IMR-90 (cell line): ENCODE results near the gene MYH11. TPM values are rescaled to one million over a fixed set of nuclear protein-coding genes. Genes with fewer than 3 reads are reported as not detected.

Experiments used
- ATAC-seq: fragments of 200-7000 bp; cut with Tn5 transposase; 2 replicates; pipeline ENCODE4 v1.9.1; 2020; ENCODE audit warnings: low read depth, mild to moderate bottlenecking, moderate library complexity
- BruUV-seq: library from RNA; stranded (reverse); fragments of 400-500 nt; replicated peaks from 2 replicates; lab custom pipeline; 2021; lab: Mats Ljungman, UMichigan
- CTCF ChIA-PET: fragments of 300-600 bp; formaldehyde crosslinking; extraction: SDS; loops from one replicate; lab custom pipeline; 2021; ENCODE audit warnings: antibody characterized with exemption; lab: Yijun Ruan, JAX
- POLR2A ChIA-PET: fragments of 300-600 bp; sonication (Branson Sonifier 250); formaldehyde crosslinking; loops from one replicate; lab custom pipeline; 2022; ENCODE audit warnings: antibody characterized with exemption; ENCODE audit not compliant: unreplicated experiment; lab: Charles Lee
- DNase-seq: peaks from one replicate; pipeline ENCODE4 v3.0.0; 2013
- H2AFZ ChIP-seq: replicated peaks from 2 replicates; pipeline ENCODE3; 2013; ENCODE audit warnings: low read length, mild to moderate bottlenecking; ENCODE audit not compliant: poor library complexity
- H2AK5ac ChIP-seq: 2 replicates; pipeline ENCODE4 v1.6.1; 2013; ENCODE audit warnings: low read depth, low read length, inconsistent platforms
- H2AK9ac ChIP-seq: replicated peaks from 2 replicates; pipeline ENCODE3; 2013; ENCODE audit warnings: mild to moderate bottlenecking, low read depth, low read length, moderate library complexity; ENCODE audit not compliant: poor library complexity
- H2BK120ac ChIP-seq: 2 replicates; pipeline ENCODE4 v1.6.1; 2013; ENCODE audit warnings: low read depth, low read length, inconsistent platforms
- H2BK15ac ChIP-seq: 3 replicates; pipeline ENCODE4 v1.6.1; 2013; ENCODE audit warnings: low read depth, low read length, inconsistent platforms
- H2BK20ac ChIP-seq: 2 replicates; pipeline ENCODE4 v1.6.1; 2013; ENCODE audit warnings: low read depth, mild to moderate bottlenecking, inconsistent platforms, low read length, moderate library complexity
- H2BK5ac ChIP-seq: 2 replicates; pipeline ENCODE4 v1.6.1; 2013; ENCODE audit warnings: mild to moderate bottlenecking, low read depth, low read length, inconsistent platforms; ENCODE audit not compliant: poor library complexity, severe bottlenecking
- H3K14ac ChIP-seq: replicated peaks from 2 replicates; pipeline ENCODE4 v1.6.1; 2013; ENCODE audit warnings: low read depth, low read length, inconsistent platforms
- H3K18ac ChIP-seq: 2 replicates; pipeline ENCODE4 v1.6.1; 2013; ENCODE audit warnings: low read depth, low read length, control low read depth
- H3K23ac ChIP-seq: 2 replicates; pipeline ENCODE4 v1.6.1; 2013; ENCODE audit warnings: low read depth, low read length, inconsistent platforms
- H3K27ac ChIP-seq: 2 replicates; pipeline ENCODE4 v1.5.1; 2013; ENCODE audit warnings: mild to moderate bottlenecking, control low read depth, low read length; ENCODE audit not compliant: insufficient read depth
- H3K27me3 ChIP-seq: 2 replicates; pipeline ENCODE4 v1.6.1; 2013; ENCODE audit warnings: low read length; ENCODE audit not compliant: control insufficient read depth, insufficient read depth
- H3K36me3 ChIP-seq: 2 replicates; pipeline ENCODE4 v1.6.1; 2013; ENCODE audit warnings: low read length, mixed read lengths; ENCODE audit not compliant: control insufficient read depth, insufficient read depth
- H3K4ac ChIP-seq: 2 replicates; pipeline ENCODE4 v1.6.1; 2013; ENCODE audit warnings: low read depth, low read length, inconsistent platforms
- H3K4me1 ChIP-seq: 2 replicates; pipeline ENCODE4 v1.6.1; 2013; ENCODE audit warnings: low read length, mixed read lengths; ENCODE audit not compliant: control insufficient read depth, insufficient read depth
- H3K4me2 ChIP-seq: 2 replicates; pipeline ENCODE4 v1.6.1; 2013; ENCODE audit warnings: low read depth, mild to moderate bottlenecking, control low read depth, low read length, moderate library complexity
- H3K4me3 ChIP-seq: 2 replicates; pipeline ENCODE4 v1.5.1; 2013; ENCODE audit warnings: low read depth, mild to moderate bottlenecking, control low read depth, low read length, moderate library complexity; ENCODE audit not compliant: insufficient read depth
- H3K56ac ChIP-seq: 2 replicates; pipeline ENCODE4 v1.6.1; 2013; ENCODE audit warnings: low read length, inconsistent platforms; ENCODE audit not compliant: insufficient read depth; ENCODE audit errors: extremely low read depth
- H3K79me1 ChIP-seq, 2 experiments: 2 replicates each; pipeline ENCODE4 v1.6.1; 2013; ENCODE audit warnings: low read length in 2 of 2, inconsistent platforms in 1 of 2, low read depth in 1 of 2
- H3K9ac ChIP-seq: 2 replicates; pipeline ENCODE4 v1.6.1; 2013; ENCODE audit warnings: low read depth, low read length, control low read depth
- H3K9me1 ChIP-seq: 2 replicates; pipeline ENCODE4 v1.6.1; 2013; ENCODE audit warnings: low read length, inconsistent platforms; ENCODE audit not compliant: insufficient read depth
- H3K9me3 ChIP-seq: 2 replicates; pipeline ENCODE4 v1.6.1; 2013; ENCODE audit warnings: low read length; ENCODE audit not compliant: control insufficient read depth, insufficient read depth
- H4K20me1 ChIP-seq: 2 replicates; pipeline ENCODE4 v1.6.1; 2013; ENCODE audit warnings: low read length, inconsistent platforms; ENCODE audit not compliant: insufficient read depth
- H4K5ac ChIP-seq: 2 replicates; pipeline ENCODE4 v1.6.1; 2013; ENCODE audit warnings: mild to moderate bottlenecking, low read depth, low read length, control low read depth
- H4K8ac ChIP-seq, 2 experiments: 2 replicates each; pipeline ENCODE4 v1.6.1; 2013; ENCODE audit warnings: low read depth in 2 of 2, low read length in 2 of 2, control low read depth in 1 of 2, inconsistent platforms in 1 of 2
- H4K91ac ChIP-seq: 2 replicates; pipeline ENCODE4 v1.6.1; 2013; ENCODE audit warnings: low read depth, low read length, inconsistent platforms; ENCODE audit not compliant: insufficient read depth
- CEBPB ChIP-seq: IDR thresholded peaks from 2 replicates; pipeline ENCODE4 v1.6.1; 2012; ENCODE audit warnings: low read depth, low read length, improper control_type of control experiment
- MXI1 ChIP-seq: IDR thresholded peaks from 2 replicates; pipeline ENCODE4 v1.6.1; 2012; ENCODE audit warnings: low read depth, mild to moderate bottlenecking, low read length, moderate library complexity, borderline replicate concordance
- RFX5 ChIP-seq: IDR thresholded peaks from 2 replicates; pipeline ENCODE4 v1.8.0; 2012; ENCODE audit warnings: low read depth, mild to moderate bottlenecking, low read length, moderate library complexity
- SMC3 ChIP-seq: fragments of 150-350 bp; IDR thresholded peaks from 2 replicates; pipeline ENCODE4 v1.6.1; 2016; ENCODE audit warnings: low read depth, mild to moderate bottlenecking, antibody characterized with exemption, low read length, moderate library complexity
- WGBS, 2 experiments: methylation state at CpG; one replicate each; pipeline versions ENCODE4 v1.1.5 to v1.1.7; 2013; ENCODE audit warnings: missing lambda C conversion rate in 2 of 2; ENCODE audit not compliant: insufficient read length in 1 of 2; ENCODE audit errors: extremely low coverage in 2 of 2; 5-methylcytosine and 5-hydroxymethylcytosine counted together
- dilution Hi-C: fragments of 300-500 bp; cut with HindIII; formaldehyde crosslinking; loops from one replicate; pipeline ENCODE4 v1.14.3; 2018; ENCODE audit warnings: low sequenced_read_pairs; ENCODE audit not compliant: unreplicated experiment
- in situ Hi-C: fragments of 300-500 bp; cut with MboI; formaldehyde crosslinking; loops from 3 replicates; pipeline ENCODE4 v1.14.3; 2019; ENCODE audit warnings: low sequenced_read_pairs, inconsistent platforms, mixed read lengths
- intact Hi-C: fragments of 100-400 bp; cut with micrococcal nuclease; formaldehyde crosslinking; loops from 2 replicates; pipeline ENCODE4 v1.10.0; 2022
- polyA plus RNA-seq, 3 experiments: library from polyadenylated mRNA; depleted of rRNA; stranded (reverse); fragments of >200 nt; gene quantifications; 2 replicates each; pipeline ENCODE4 v1.2.3, GENCODE V29; 2012; ENCODE audit warnings: low replicate concordance in 1 of 3
- total RNA-seq: library from RNA; depleted of rRNA; stranded (reverse); fragments of >200 nt; gene quantifications from 2 replicates; pipeline ENCODE4 v1.2.3, GENCODE V29; 2012

Gene MYH11
- total and polyA plus RNA-seq, 2 of the 4 experiments (the other 2 are of a cell fraction): under 0.01 to 0.12 TPM

DNA sequence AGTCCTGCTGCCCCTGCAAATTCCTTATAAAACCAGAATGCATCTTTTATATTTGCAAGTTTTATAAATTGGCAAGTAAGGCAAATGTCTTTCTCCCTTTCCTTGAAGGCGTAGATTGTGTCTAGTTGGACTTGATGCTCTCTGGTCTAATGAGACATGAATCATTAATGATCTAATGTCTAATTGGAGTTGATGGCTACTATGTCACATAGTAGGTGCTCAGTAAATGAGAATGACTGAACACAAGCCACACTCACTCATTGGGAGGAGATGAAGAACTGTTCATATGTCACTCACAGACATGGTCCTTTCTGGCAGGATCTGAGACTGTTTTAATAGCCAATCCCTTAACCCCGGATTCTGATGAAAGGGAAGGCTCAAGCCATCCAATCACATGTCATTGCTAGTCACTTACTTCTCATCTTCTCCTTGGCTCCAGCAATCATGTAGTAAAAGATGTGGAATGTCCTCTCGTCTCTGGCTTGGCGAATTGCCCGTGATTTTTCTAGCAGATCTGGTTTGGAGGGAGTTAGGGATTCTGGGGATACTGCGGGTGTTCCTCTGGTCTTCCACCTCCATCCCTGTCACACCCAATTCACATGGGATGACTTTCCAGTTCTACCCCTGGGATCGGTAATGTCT is 81.0 kb downstream of the MYH11 start:
- Histone ChIP-seq H3K14ac (no peak overlapping the region), H3K79me1 (no peaks in the 10 kb centered on the region), H3K9me3 (no peaks in the 10 kb centered on the region), H3K9ac (no peak overlapping the region), H2AK9ac (no peak overlapping the region), H2BK15ac (no peak overlapping the region), H3K4me2 (no peak overlapping the region), H3K18ac (no peak overlapping the region), H3K36me3 (no peaks in the 10 kb centered on the region), H3K27me3 (peaks cover 8% of the 10 kb centered on the region), H2AK5ac (no peak overlapping the region), H3K23ac (no peak overlapping the region), H3K4me3 (no peak overlapping the region), H3K4ac (no peak overlapping the region), H3K56ac (no peak overlapping the region), H4K5ac (no peak overlapping the region), H4K8ac (no peak overlapping the region), H3K9me1 (0 out of 2 replicates have a peak, but pooled peaks cover 5% of the 10 kb centered on the region), H4K91ac (no peak overlapping the region), H2BK20ac (no peak overlapping the region), H2BK5ac (no peak overlapping the region), H2AFZ (no peak overlapping the region), H3K4me1 (peaks cover 2% of the 10 kb centered on the region; the same call in 1 of the 2 replicates), H2BK120ac (no peak overlapping the region), H4K20me1 (no peaks in the 10 kb centered on the region), H3K27ac (no peak overlapping the region)
- TF ChIP-seq CEBPB (no peak), MXI1 (no peak), RFX5 (no peak), SMC3 (no peak)
- dilution Hi-C loops: no loop called here
- DNase-seq (peak; percentile 52), ATAC-seq (no peak)
- intact Hi-C loops: loop anchor here (10.0 kb wide), 1 partner anchor 169 kb away; the partner anchor contains the start of gene ABCC1
- WGBS, 2 experiments: no CpG with 5 or more reads among the region's 7 CpGs
- ChIA-PET POLR2A (no interaction called here), CTCF (no interaction called here)
- BruUV-seq: no TSS peak
- in situ Hi-C loops: loop anchor here (5.0 kb wide), 1 partner anchor 57 kb away; no protein-coding TSS in a partner anchor
